GM12878 (cell line): Measurements from ENCODE around the gene SAMD1. TPM values are rescaled to one million over a fixed set of nuclear protein-coding genes. Genes with fewer than 3 reads are reported as not detected.
A peak's percentile ranks its signal among the peaks of the same experiment; 100 is the strongest.

ENCODE experiments used
- EED ChIP-seq: sonication (generic); IDR thresholded peaks from 2 replicates; pipeline ENCODE4 v1.6.1; 2016; ENCODE audit warnings: antibody characterized with exemption, low read depth
- IKZF1 ChIP-seq: fragments of 450-650 bp; conservative IDR thresholded peaks from 2 replicates; pipeline ENCODE4 v1.6.1; 2017; ENCODE audit warnings: antibody characterized with exemption, mild to moderate bottlenecking
- IKZF2 ChIP-seq, 2 experiments: fragments of 450-650 bp; IDR thresholded peaks; 2 replicates each; pipeline ENCODE4 v1.6.1; 2017; ENCODE audit warnings: mild to moderate bottlenecking in 2 of 2, moderate library complexity in 2 of 2
- MEF2B ChIP-seq: fragments of 450-650 bp; IDR thresholded peaks from 2 replicates; pipeline ENCODE4 v1.6.1; 2018; ENCODE audit warnings: mild to moderate bottlenecking, moderate library complexity; ENCODE audit not compliant: partially characterized antibody, poor library complexity, severe bottlenecking
- NFIC ChIP-seq: IDR thresholded peaks from 2 replicates; pipeline ENCODE4 v1.6.1; 2012; ENCODE audit warnings: low read depth, mild to moderate bottlenecking, inconsistent platforms, low read length, moderate library complexity
- REST ChIP-seq: IDR thresholded peaks from 2 replicates; pipeline ENCODE4 v1.6.1; 2012; ENCODE audit warnings: mild to moderate bottlenecking, low read depth, low read length
- SPI1 ChIP-seq: IDR thresholded peaks from 2 replicates; pipeline ENCODE4 v1.6.1; 2011; ENCODE audit warnings: low read depth, mild to moderate bottlenecking, low read length, moderate library complexity, borderline replicate concordance; ENCODE audit not compliant: insufficient read depth
- YY1 ChIP-seq: IDR thresholded peaks from 2 replicates; pipeline ENCODE4 v1.6.1; 2011; ENCODE audit warnings: low read depth, mild to moderate bottlenecking, low read length
- polyA plus RNA-seq, 11 experiments: library from polyadenylated mRNA; depleted of rRNA in 4 of 11; unstranded in 6 of 11; stranded (reverse) in 5 of 11; fragments of >200 nt; fragmentation: Nextera tagmentation in 4 of 11; fragmentation: Illumina TruSeq in 1 of 11; extraction: Ambion mirVana in 4 of 11; extraction: Trizol in 1 of 11; gene quantifications; 1 replicate in 1 of 11; 2 replicates in 10 of 11; pipeline versions ENCODE4 v1.2.1 to v1.2.3, GENCODE V29; 2011 to 2016; ENCODE audit warnings: inconsistent platforms in 2 of 11, missing spikeins in 2 of 11, low read depth in 1 of 11
- total RNA-seq, 4 experiments: library from RNA; depleted of rRNA in 3 of 4; stranded (reverse); fragments of >200 nt in 3 of 4; fragmentation: Illumina TruSeq in 1 of 4; extraction: Trizol in 1 of 4; gene quantifications; 2 replicates each; pipeline versions ENCODE4 v1.2.1 to v1.2.3, GENCODE V29; 2013 to 2021
- TF ChIP-seq, protein P1 (sequence below): fragments of 450-650 bp; IDR thresholded peaks from 2 replicates; pipeline ENCODE4 v1.6.1; 2018; ENCODE audit warnings: borderline replicate concordance, mild to moderate bottlenecking; ENCODE audit not compliant: partially characterized antibody

SAMD1 gene
- total and polyA plus RNA-seq, 10 of the 15 experiments (the other 5 are each of a cell fraction or from before 2014, with no cell fraction given): 3.0 to 71.7 (median 19.3) TPM

- TF ChIP-seq NFIC: peak; percentile 26; the same call in 1 of the 2 replicates
- TF ChIP-seq IKZF2 (IDR thresholded peaks at IDR 0.05): peak in 1 of 2 experiments; percentile 14; a peak in 1 of 4 replicates
- TF ChIP-seq, protein P1, sequence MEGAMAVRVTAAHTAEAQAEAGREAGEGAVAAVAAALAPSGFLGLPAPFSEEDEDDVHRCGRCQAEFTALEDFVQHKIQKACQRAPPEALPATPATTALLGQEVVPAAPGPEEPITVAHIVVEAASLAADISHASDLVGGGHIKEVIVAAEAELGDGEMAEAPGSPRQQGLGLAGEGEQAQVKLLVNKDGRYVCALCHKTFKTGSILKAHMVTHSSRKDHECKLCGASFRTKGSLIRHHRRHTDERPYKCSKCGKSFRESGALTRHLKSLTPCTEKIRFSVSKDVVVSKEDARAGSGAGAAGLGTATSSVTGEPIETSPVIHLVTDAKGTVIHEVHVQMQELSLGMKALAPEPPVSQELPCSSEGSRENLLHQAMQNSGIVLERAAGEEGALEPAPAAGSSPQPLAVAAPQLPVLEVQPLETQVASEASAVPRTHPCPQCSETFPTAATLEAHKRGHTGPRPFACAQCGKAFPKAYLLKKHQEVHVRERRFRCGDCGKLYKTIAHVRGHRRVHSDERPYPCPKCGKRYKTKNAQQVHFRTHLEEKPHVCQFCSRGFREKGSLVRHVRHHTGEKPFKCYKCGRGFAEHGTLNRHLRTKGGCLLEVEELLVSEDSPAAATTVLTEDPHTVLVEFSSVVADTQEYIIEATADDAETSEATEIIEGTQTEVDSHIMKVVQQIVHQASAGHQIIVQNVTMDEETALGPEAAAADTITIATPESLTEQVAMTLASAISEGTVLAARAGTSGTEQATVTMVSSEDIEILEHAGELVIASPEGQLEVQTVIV: no peak
- peak; percentile 45; the same call in 1 of the 2 replicates for TF ChIP-seq SPI1
- peak; percentile 76 for TF ChIP-seq EED
- peak; percentile 37; the same call in 1 of the 2 replicates for TF ChIP-seq IKZF1
- TF ChIP-seq YY1: 0 out of 2 replicates have a peak, but pooled peaks have one; percentile 9
- no peak for TF ChIP-seq MEF2B
- TF ChIP-seq REST: no peak
Measured at GRCh38 chr19:14127929-14128509, 37.5 kb upstream of the SAMD1 start (continued).
